ENCODE data around the gene EXOC6B. TPM values are rescaled to one million over a fixed set of nuclear protein-coding genes. Genes with fewer than 3 reads are reported as not detected.

EXOC6B gene
- total RNA-seq, 4 donors from 2014 or later: 54.0 to 121 (median 78.7) TPM

GRCh38 chr2:72137498-72138010 lies 688.3 kb downstream of the EXOC6B start:
- Histone ChIP-seq H3K27ac (no peak overlapping the region), H3K9me3 (no peaks in the 10 kb centered on the region), H3K4me3 (no peak overlapping the region), H3K4me1 (peaks cover 26% of the 10 kb centered on the region), H3K36me3 (peaks cover 23% of the 10 kb centered on the region), H3K27me3 (no peaks in the 10 kb centered on the region)
- WGBS: 30% methylated on average over 8 of the region's 10 CpGs
- peak; percentile 72 to 78 for DNase-seq (ENCODE audit: low spot score in 2 of 2)
- no peak for TF ChIP-seq EP300 (IDR thresholded peaks at IDR 0.05)
- peak; percentile 59 to 88 for TF ChIP-seq CTCF (IDR thresholded peaks at IDR 0.05)

- peaks cover 21% of the 10 kb centered on the region for H3K4me1 ChIP-seq
- no peak overlapping the region for H3K27ac ChIP-seq
- no peak for TF ChIP-seq POLR2AphosphoS5 (IDR thresholded peaks at IDR 0.05)
- TF ChIP-seq EP300 (IDR thresholded peaks at IDR 0.05): no peak
- TF ChIP-seq POLR2A (IDR thresholded peaks at IDR 0.05): no peak
- no peak for TF ChIP-seq CTCF (IDR thresholded peaks at IDR 0.05)
- WGBS: 78% methylated on average over 3 of the region's 7 CpGs
- no peak overlapping the region for H3K4me3 ChIP-seq
- no peaks in the 10 kb centered on the region for H3K27me3 ChIP-seq
- DNase-seq (ENCODE audit: low spot score in 2 of 2): peak in 1 of 2 donors; percentile 60
- H3K36me3 ChIP-seq: peaks cover 24% of the 10 kb centered on the region
- H3K9me3 ChIP-seq: no peaks in the 10 kb centered on the region
These were observed 688.8 kb downstream of the EXOC6B start for GRCh38 chr2:72136933-72137497.

- no peak overlapping the region for H3K27ac ChIP-seq
- no peaks in the 10 kb centered on the region for H3K27me3 ChIP-seq
- WGBS: 72% methylated on average over 7 of the region's 10 CpGs
- H3K9me3 ChIP-seq: no peaks in the 10 kb centered on the region
- H3K4me1 ChIP-seq: peaks cover 17% of the 10 kb centered on the region
- no peak overlapping the region for H3K4me3 ChIP-seq
- TF ChIP-seq POLR2A (IDR thresholded peaks at IDR 0.05) (no peak), POLR2AphosphoS5 (IDR thresholded peaks at IDR 0.05) (no peak), EP300 (IDR thresholded peaks at IDR 0.05) (no peak), CTCF (IDR thresholded peaks at IDR 0.05) (no peak)
- H3K36me3 ChIP-seq: peaks cover 24% of the 10 kb centered on the region
- peak; percentile 13 to 76 for DNase-seq (ENCODE audit: low spot score in 2 of 2)
These were observed 689.5 kb downstream of the EXOC6B start for GRCh38 chr2:72136331-72136730.

- Histone ChIP-seq H3K9me3 (no peaks in the 10 kb centered on the region), H3K36me3 (peaks cover 24% of the 10 kb centered on the region), H3K27ac (no peak overlapping the region), H3K27me3 (no peaks in the 10 kb centered on the region), H3K4me1 (peaks cover 17% of the 10 kb centered on the region), H3K4me3 (no peak overlapping the region)
- TF ChIP-seq CTCF (IDR thresholded peaks at IDR 0.05): no peak
- no peak for TF ChIP-seq POLR2AphosphoS5 (IDR thresholded peaks at IDR 0.05)
- peak; percentile 22 to 37 for DNase-seq (ENCODE audit: low spot score in 2 of 2)
- WGBS: 90% methylated on average over 8 of the region's 8 CpGs
These were observed 689.9 kb downstream of the EXOC6B start for GRCh38 chr2:72135921-72136320.

- Histone ChIP-seq H3K36me3 (peaks cover 24% of the 10 kb centered on the region), H3K27ac (no peak overlapping the region), H3K4me3 (no peak overlapping the region), H3K9me3 (no peaks in the 10 kb centered on the region), H3K27me3 (no peaks in the 10 kb centered on the region), H3K4me1 (peaks cover 23% of the 10 kb centered on the region)
- DNase-seq (ENCODE audit: low spot score in 2 of 2): peak; percentile 52 to 70
- WGBS: 94% methylated on average over 8 of the region's 19 CpGs
- no peak for TF ChIP-seq CTCF (IDR thresholded peaks at IDR 0.05)
- no peak for TF ChIP-seq EP300 (IDR thresholded peaks at IDR 0.05)
These were observed 690.6 kb downstream of the EXOC6B start for GRCh38 chr2:72134997-72135800.

All from suprapubic skin (tissue), 4 donors.